Mesenteric fat pad (tissue), 1 donor: ENCODE measurements around the gene FAM163A. TPM values are rescaled to one million over a fixed set of nuclear protein-coding genes. Genes with fewer than 3 reads are reported as not detected.

ENCODE experiments used
- DNase-seq: peaks from one replicate; pipeline ENCODE4 v3.0.0-alpha.2; 2020; ENCODE audit warnings: low spot score
- total RNA-seq: library from RNA; stranded (reverse); fragmentation: NEBNext Ultra II Directional; extraction: Animal tissue kit (Norgen Biotek cat#: 25700); gene quantifications from one replicate; pipeline ENCODE4 v1.2.1, GENCODE V29; 2021
- donor health status: DM: yes; HTN: yes; CAD: no.

The FAM163A gene
- total RNA-seq, 1 donor from 2014 or later, result not detected

DNA sequence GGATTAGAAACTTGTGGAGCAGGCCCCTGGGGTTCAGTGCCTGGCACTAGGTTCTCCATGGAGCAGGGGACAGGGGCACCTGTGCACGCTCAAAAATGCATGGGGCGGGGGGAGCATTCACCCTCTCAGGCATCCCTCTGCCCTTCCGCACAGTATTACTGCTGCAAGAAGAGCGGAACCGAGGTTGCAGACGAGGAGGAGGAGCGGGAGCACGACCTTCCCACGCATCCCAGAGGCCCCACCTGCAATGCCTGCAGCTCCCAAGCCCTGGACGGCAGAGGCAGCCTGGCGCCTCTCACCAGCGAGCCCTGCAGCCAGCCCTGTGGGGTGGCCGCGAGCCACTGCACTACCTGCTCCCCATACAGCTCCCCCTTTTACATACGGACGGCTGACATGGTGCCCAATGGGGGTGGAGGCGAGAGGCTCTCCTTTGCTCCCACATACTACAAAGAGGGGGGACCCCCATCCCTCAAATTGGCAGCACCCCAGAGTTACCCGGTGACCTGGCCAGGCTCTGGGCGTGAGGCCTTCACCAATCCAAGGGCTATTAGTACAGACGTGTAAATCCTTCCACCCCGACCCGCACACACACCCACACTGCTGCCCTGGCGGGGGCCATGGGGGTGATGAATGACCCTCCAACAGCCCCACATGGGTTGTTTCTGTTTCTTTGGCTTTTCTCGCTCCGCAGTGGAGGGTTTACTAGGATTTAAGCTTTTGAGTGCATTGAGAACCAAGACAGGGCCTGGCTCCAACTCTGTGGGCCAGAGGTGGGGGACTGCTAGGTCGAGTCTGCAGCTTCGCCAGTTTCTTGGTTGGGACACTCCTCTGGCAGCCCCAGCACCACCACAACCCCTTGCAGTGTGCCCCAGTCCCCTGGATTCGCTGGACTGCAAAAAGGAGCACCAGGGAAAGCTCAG is 70.8 kb downstream of the FAM163A start:
- peak; percentile 80 for DNase-seq

- DNase-seq, result no peak
These were observed 71.4 kb downstream of the FAM163A start for GRCh38 chr1:179814546-179814838.

DNA sequence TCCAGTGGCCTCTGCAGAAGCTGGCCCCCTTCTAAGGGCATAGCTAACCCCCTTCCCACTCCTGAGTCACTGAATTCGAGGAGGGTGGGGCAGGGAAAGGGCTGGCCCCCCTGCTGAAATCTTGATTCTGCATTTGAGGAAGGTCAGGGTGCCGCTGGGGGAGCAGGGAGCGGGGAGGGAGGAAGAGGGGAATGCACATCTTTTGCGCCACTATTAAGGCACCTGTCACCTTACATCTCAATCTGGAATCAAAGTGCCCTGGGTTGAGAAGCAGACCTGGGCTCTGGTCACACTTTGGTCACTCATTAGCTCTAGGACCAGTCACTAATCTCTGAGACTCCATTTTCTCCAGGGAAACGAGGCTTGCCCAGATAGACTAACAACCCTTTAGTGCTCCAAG is 72.5 kb downstream of the FAM163A start:
- no peak for DNase-seq

GRCh38 chr1:179816196-179816960 is 73.3 kb downstream of the FAM163A start:
- peak; percentile 83 for DNase-seq

DNA sequence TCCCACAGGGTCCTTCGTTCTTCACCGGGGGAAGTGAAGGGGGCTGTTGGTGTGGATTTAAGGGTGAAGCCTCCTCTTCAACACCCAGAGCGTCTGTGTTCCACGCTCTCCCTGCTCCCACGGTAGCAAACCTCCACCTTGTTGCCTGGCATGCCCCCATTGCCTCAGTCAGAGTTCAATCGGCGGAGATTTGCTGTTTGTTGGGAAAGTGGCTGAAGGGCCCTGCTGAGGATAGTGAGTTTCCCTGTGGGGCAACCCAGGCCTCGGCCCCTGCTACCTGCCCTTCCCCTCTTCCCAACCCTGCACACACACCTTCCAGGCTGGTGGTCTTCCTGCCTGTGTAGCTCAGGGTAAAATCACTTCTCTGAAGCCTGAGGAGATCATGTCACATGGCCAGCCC is 74.0 kb downstream of the FAM163A start:
- peak; percentile 64 for DNase-seq

DNA sequence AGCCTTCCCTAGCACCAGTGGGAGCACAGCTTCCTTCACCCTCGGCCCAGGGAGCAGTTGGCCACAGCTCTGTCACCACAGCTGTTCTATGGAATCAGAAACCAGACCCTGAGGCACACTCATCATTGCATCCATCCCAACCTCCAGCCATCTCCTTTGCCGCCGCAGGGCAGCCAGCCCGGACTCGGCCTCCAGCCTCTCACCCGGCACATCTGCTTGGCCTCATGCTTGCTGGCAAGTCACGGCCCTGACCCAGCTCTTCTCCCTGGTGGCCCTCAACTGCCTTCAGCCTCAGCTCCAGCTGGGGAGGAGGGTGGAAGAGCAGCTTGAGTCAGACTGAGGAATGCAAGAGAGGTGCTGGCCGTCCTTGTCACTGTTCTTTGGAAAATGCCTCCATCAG is 74.7 kb downstream of the FAM163A start:
- DNase-seq, result peak; percentile 89

DNA sequence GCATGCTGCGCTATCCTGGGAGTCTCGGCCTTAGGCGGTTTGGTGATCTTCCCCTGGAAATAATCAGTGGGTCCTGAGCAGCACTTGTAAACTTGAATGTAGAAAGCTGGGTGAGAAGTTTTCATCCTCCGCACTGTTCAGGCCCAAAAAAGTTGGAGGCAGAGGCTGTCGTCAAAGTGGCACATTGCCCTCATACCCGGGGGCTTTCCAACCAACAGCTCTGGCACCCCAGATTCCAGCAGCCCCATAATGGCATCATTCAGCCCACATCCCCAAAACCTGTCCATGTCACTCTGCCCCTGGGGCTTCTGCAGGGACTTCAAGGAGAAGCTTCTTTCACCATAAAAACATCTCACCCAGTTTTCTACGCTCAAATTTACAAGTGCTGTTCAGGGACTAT is 75.2 kb downstream of the FAM163A start:
- peak; percentile 26 for DNase-seq

DNA sequence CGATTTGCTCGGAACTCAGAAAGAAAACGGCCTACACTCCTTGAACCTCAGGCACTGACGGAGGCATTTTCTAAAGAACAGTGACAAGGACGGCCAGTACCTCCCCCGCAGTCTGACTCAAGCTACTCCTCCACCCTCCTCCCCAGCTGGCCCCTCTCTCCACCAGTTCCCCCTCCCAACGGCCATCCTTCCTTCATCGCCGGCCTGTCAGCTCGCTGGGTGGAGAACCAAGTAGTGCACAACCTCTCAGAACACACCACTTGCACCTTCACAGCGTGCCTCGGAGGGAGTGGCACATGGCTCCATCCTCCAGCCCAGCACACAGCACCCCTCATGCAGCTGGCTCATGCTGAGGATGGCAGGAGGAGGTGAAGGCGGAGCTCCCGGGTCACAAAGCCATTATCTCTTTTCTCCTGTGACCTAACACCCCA is 75.7 kb downstream of the FAM163A start:
- peak; percentile 71 for DNase-seq

DNA sequence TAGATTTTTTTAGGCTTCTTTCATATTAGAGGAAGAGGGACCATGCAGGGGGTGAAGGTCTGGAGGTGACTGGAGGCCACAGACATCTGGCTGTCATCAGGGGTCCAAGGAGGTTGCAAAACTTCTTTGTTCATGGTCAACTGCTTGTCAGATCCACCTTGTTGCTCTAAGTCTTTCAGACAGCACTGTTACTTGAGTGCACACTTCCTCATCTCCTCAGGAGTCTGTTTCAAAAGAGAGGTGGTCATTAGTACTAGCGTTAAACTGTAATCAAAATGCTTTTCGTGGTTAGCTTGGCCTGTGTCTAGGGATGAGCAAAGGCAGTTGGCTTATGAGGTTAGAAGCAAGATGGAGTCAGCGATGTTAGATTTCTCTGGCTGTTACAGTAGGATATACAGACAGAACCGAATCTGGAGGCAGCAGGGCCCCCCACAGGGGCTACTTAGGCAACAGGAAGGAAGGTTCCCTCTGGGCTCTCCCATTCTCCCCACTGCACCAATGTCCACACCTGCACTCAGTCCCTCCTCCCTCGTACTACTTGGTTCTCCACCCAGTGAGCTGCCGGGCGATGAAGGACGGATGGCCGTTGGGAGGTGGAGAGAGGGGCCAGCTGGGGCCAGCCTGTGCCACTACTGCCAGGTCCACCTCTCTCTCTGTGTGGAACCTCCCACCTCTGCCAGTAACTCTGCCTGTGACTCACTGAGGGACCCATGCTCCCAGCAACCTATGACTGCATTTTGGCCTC is 77.3 kb downstream of the FAM163A start:
- DNase-seq, result peak; percentile 73

DNA sequence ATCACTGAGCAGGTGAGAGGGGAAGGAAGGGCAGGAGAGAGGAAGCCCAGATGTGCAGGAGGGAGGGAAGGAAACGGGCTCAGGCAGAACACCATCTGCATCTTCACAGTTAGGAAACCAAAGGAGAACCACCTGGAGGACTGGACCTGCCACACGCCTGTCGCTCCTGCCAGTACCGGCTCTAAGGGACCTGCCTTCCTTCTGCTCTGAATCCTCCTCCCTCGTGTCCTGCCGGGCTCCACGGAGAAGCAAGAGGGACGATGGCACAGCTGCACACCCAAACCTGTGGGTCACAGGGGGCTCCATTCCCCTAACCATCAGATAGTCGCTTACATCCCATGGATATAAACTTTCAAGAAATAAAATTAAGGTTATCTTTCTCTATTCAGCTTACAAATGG is 78.4 kb downstream of the FAM163A start:
- DNase-seq, result peak; percentile 69

DNA sequence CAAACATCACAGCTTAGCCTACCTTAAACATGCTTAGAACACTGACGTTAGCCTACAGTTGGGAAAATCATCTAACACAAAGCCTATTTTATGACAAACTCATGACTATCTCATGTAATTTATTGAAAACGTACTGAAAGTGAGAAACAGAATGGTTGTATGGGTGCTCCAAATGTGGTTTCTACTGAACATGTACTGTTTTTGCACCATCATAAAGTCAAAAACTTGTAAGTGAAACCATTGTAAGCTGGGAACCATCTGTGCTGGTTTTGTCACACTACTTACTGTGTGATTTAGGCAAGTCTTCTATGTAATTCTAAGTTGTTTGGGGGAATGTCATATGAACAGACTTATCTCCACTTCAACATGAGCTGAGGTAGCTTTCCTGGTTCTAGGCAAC is 79.0 kb downstream of the FAM163A start:
- DNase-seq, result no peak

GRCh38 chr1:179823693-179824092 is 80.6 kb downstream of the FAM163A start:
- peak; percentile 11 for DNase-seq

GRCh38 chr1:179824265-179824664 is 81.2 kb downstream of the FAM163A start:
- DNase-seq, result peak; percentile 74

DNA sequence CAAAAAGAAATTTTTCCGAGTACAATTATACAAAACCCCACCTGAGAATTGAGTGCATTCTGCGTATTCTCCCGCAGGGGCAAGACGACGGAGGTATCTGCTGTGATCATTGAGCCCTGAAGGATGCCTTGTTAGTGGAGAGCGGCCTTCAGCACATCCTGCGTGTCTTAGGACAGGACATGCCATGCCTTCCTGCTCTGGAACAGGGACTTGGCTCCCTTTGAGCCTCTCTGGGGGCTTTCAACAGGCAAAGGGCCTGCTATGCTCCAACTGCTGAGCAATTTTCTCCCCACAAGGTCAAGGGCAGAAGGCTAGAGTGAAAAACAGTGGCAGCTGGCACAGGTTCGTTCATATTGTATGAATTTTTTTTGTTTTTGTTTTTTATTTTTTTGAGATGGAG is 82.1 kb downstream of the FAM163A start:
- peak; percentile 28 for DNase-seq

DNA sequence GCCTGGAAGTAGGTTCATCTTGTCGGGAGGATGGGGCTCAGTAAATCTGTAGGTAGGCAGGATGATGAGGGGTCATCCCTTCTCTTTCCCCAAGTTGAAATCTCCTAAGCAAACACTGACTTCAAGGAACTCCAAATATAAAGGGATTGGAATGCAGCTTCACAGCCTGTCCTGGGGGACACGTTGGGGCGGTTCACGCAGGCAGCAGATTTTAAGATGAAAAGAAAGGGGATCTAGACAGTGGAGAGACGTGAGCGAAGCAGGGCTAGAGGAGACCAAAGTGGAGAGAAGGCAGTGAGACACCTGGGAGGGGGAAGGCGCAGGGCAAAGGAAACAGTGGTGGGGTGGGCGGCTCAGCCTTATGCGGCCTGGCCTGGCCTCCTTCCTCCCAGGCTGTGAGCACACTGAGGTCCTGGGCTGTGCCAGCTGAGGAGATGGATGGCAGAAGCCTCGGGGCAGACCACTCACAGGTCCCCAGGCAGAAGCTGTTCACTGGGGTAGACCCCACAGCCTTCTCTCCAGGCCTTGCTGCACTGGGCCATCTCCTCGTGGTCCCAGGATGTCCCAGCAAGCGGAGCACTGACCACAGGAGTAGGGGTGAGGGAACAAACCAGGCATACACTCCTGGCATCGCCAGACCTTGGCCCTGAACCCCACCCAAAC is 82.8 kb downstream of the FAM163A start:
- DNase-seq, result peak; percentile 78

GRCh38 chr1:179826626-179827280 is 83.7 kb downstream of the FAM163A start:
- peak; percentile 9 for DNase-seq

GRCh38 chr1:179828554-179829110 is 85.5 kb downstream of the FAM163A start:
- peak; percentile 82 for DNase-seq

GRCh38 chr1:179831225-179831624 is 88.1 kb downstream of the FAM163A start:
- no peak for DNase-seq

DNA sequence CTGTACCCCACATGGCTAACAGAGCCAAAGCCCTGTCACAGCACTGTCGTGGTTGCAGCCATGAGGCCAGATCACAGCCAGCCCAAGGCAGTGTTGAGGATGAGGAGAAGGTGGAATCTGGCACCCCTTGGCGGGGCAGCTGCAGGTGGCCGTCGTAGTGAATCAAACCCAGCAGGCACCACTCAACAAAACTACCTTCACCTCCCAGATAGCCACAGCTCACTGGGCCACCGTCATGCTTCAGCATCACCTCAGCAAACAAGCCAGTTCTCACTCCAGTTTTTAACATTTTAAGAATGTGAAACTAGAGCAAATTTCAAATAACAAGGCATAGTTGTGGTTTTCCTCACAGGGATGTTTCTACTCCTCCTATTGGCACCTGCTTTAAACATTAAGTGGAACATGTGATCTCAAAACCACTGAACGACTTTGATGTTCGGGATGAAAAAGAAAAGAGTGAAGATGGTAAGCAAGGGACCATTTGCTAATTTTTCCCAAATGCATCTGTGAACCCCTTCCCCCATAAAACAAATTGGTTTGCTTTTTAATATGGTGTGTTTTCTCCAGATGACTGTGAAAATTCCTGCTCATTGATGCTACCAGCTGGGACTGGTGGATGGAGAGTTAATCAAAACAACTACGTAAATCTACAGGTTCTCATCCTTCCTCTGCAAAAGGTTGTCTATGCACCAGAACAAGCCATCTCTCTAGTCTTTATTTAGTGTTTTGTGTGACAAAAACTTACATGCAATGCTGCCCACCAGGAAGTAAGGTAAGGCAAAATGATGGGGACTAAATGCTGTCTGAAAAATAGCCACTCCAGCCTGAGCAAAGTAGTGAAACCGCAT is 89.0 kb downstream of the FAM163A start:
- peak; percentile 41 for DNase-seq
